Lower lobe of right lung (tissue), 2 donors: ENCODE results near the gene MAML3. TPM values are rescaled to one million over a fixed set of nuclear protein-coding genes. Genes with fewer than 3 reads are reported as not detected.

Experiments
- ATAC-seq, 2 donors: fragments of 200-7000 bp; cut with Tn5 transposase; one replicate each; pipeline ENCODE4 v1.9.1; 2020 to 2022; ENCODE audit warnings: mild to moderate bottlenecking in 2 of 2, moderate library complexity in 2 of 2
- DNase-seq: peaks from one replicate; pipeline ENCODE4 v3.0.0-alpha.2; 2020
- H3K27ac ChIP-seq: fragments of 200-600 bp; one replicate; pipeline ENCODE4 v1.8.0; 2022
- H3K27me3 ChIP-seq: fragments of 200-600 bp; one replicate; pipeline ENCODE4 v1.8.0; 2022; ENCODE audit warnings: low read depth
- H3K36me3 ChIP-seq: fragments of 200-600 bp; one replicate; pipeline ENCODE4 v1.8.0; 2022; ENCODE audit warnings: mild to moderate bottlenecking
- H3K4me1 ChIP-seq: fragments of 200-600 bp; one replicate; pipeline ENCODE4 v1.8.0; 2022
- H3K4me3 ChIP-seq: fragments of 200-600 bp; one replicate; pipeline ENCODE4 v1.8.0; 2022; ENCODE audit warnings: mild to moderate bottlenecking
- H3K9me3 ChIP-seq: fragments of 200-600 bp; one replicate; pipeline ENCODE4 v1.8.0; 2022
- intact Hi-C: fragments of 100-400 bp; cut with DNase I; formaldehyde crosslinking; loops from one replicate; pipeline ENCODE4 v1.11.0; 2022
- total RNA-seq: library from RNA; stranded (reverse); fragmentation: NEBNext Ultra II Directional; extraction: Animal tissue kit (Norgen Biotek cat#: 25700); gene quantifications from one replicate; pipeline ENCODE4 v1.2.1, GENCODE V29; 2021
- TF ChIP-seq, protein P1 (sequence below): fragments of 200-600 bp; IDR thresholded peaks from one replicate; pipeline ENCODE4 v1.8.0; 2022; ENCODE audit warnings: antibody characterized with exemption, mild to moderate bottlenecking
- donor health status: DM: no; HTN: yes; CAD: no; lungs with severe emphysema.

MAML3 gene
- total RNA-seq, 1 donor from 2014 or later = 12.5 TPM

DNA sequence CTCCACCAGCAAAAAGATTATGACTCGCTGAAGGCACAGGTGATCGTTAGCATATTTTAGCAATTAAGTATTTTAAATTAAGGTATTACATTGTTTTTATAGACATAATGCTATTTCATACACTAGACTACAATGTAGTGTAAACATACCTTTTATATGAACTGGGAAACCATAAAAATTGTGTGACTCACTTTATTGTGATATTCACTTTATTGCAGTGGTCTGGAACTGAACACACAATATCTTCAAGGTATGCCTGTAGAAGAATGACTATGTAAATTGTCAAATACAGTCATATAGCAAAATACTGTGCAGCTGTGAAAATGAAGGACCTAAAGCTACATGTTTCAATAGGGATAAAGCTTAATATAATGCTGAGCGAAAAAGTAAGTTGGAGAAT lies 26.6 kb upstream of the MAML3 start:
- DNase-seq (no peak), ATAC-seq (no peak)
- no peaks in the 10 kb centered on the region for H3K4me1 ChIP-seq
- H3K27ac ChIP-seq = no peak overlapping the region
- H3K36me3 ChIP-seq = no peaks in the 10 kb centered on the region
- no peak overlapping the region for H3K4me3 ChIP-seq
- H3K9me3 ChIP-seq = no peaks in the 10 kb centered on the region
- H3K27me3 ChIP-seq = no peaks in the 10 kb centered on the region
- TF ChIP-seq, protein P1, sequence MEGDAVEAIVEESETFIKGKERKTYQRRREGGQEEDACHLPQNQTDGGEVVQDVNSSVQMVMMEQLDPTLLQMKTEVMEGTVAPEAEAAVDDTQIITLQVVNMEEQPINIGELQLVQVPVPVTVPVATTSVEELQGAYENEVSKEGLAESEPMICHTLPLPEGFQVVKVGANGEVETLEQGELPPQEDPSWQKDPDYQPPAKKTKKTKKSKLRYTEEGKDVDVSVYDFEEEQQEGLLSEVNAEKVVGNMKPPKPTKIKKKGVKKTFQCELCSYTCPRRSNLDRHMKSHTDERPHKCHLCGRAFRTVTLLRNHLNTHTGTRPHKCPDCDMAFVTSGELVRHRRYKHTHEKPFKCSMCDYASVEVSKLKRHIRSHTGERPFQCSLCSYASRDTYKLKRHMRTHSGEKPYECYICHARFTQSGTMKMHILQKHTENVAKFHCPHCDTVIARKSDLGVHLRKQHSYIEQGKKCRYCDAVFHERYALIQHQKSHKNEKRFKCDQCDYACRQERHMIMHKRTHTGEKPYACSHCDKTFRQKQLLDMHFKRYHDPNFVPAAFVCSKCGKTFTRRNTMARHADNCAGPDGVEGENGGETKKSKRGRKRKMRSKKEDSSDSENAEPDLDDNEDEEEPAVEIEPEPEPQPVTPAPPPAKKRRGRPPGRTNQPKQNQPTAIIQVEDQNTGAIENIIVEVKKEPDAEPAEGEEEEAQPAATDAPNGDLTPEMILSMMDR = no peak
- intact Hi-C loops = no loop called here

DNA sequence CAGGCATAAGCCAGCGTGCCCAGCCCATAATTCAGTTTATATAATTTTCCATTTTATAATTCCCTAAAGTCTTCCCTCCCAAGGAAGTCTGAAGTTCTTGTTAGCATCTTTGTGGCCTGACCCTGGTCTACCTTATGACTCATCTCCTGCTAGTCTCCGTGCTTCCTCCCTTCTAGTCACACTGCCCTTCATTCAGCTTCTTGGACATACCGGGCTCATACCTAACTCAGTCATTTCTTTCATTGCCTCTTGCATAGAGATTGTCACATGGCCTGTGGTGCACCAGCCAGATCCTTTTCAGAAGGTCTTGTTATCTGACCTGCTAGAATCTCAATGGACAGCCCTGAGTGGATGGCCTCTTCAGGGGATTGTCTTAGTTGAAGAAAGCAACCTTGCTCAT lies 22.8 kb upstream of the MAML3 start:
- ATAC-seq = no peak
- Histone ChIP-seq H3K4me1 (no peaks in the 10 kb centered on the region), H3K9me3 (no peaks in the 10 kb centered on the region), H3K27me3 (no peaks in the 10 kb centered on the region), H3K27ac (no peak overlapping the region), H3K4me3 (no peak overlapping the region), H3K36me3 (no peaks in the 10 kb centered on the region)
- intact Hi-C loops = no loop called here
- no peak for DNase-seq
- TF ChIP-seq, protein P1 = no peak

DNA sequence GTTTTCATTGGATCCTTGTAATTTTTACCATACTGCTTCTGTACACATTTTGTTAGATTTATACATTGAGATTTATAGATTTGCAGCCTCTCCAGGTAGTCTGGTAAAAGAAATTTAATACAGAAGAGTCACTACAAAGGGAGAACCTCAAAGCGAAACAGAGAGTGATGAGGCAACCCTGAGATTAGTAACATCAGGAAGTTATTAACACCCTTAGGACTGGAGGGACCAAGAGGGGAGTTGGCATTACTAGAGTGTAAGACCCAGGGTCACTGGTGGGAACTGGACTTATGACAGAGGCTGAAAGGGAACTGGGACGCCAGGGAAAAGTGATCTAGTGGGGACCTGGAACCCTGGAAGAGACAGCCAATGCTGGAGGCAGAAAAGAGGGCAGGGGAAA lies 20.6 kb upstream of the MAML3 start:
- no peak overlapping the region for H3K27ac ChIP-seq
- TF ChIP-seq, protein P1 = no peak
- H3K9me3 ChIP-seq = no peaks in the 10 kb centered on the region
- ATAC-seq (no peak), DNase-seq (no peak)
- no peaks in the 10 kb centered on the region for H3K27me3 ChIP-seq
- H3K4me1 ChIP-seq = no peaks in the 10 kb centered on the region
- H3K4me3 ChIP-seq = no peak overlapping the region
- H3K36me3 ChIP-seq = no peaks in the 10 kb centered on the region
- intact Hi-C loops = no loop called here

DNA sequence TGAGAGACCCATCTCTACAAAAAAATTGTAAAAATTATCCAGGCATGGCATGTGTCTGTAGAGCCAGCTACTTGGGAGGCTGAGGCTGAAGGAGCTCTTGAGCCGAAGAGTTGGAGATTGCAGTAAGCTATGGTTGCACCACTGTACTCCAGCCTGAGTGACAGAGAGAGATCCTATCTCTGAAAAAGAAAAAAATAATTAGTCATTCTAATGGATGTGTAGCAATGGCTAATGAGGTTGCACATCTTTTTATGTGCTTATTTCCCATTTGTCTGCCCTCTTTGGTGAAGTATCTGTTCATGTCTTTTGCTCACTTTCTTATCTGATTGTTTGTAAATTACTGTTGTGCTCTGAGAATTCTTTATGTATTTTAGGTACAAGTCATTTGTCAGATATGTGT lies 19.0 kb upstream of the MAML3 start:
- TF ChIP-seq, protein P1 = no peak
- H3K9me3 ChIP-seq = no peaks in the 10 kb centered on the region
- H3K4me3 ChIP-seq = no peak overlapping the region
- H3K36me3 ChIP-seq = no peaks in the 10 kb centered on the region
- no peaks in the 10 kb centered on the region for H3K27me3 ChIP-seq
- DNase-seq (no peak), ATAC-seq (no peak)
- no peaks in the 10 kb centered on the region for H3K4me1 ChIP-seq
- intact Hi-C loops = no loop called here
- H3K27ac ChIP-seq = no peak overlapping the region

DNA sequence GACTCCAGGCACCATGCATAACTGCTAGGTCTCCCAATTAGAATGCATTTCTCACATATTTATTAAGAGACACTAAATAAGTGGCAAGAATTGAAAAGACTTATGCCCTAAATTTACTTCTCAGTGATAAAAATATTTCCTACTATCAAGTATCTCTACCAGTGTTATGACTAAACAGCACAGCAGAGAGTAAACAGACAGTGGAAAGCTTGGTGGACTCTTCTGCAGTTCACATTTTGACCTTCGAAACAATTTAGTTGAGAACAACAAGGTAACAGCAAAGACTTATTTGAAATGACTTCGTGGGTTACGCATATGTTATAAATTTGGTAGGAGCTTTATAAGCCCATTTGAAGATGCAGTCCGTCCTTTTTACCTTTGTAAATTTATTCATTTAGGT lies 16.3 kb upstream of the MAML3 start:
- TF ChIP-seq, protein P1 = no peak
- intact Hi-C loops = no loop called here
- DNase-seq = no peak
- Histone ChIP-seq H3K9me3 (no peaks in the 10 kb centered on the region), H3K4me3 (no peak overlapping the region), H3K36me3 (no peaks in the 10 kb centered on the region), H3K27ac (no peak overlapping the region), H3K4me1 (no peaks in the 10 kb centered on the region), H3K27me3 (no peaks in the 10 kb centered on the region)
- no peak for ATAC-seq

GRCh38 chr4:140168936-140169335 lies 15.0 kb upstream of the MAML3 start:
- Histone ChIP-seq H3K9me3 (no peaks in the 10 kb centered on the region), H3K27me3 (no peaks in the 10 kb centered on the region), H3K27ac (no peak overlapping the region), H3K36me3 (no peaks in the 10 kb centered on the region), H3K4me1 (no peaks in the 10 kb centered on the region), H3K4me3 (no peak overlapping the region)
- no peak for ATAC-seq
- no peak for DNase-seq
- TF ChIP-seq, protein P1 = no peak
- intact Hi-C loops = no loop called here
